Measurements from ENCODE around the gene COL8A1.

DNA sequence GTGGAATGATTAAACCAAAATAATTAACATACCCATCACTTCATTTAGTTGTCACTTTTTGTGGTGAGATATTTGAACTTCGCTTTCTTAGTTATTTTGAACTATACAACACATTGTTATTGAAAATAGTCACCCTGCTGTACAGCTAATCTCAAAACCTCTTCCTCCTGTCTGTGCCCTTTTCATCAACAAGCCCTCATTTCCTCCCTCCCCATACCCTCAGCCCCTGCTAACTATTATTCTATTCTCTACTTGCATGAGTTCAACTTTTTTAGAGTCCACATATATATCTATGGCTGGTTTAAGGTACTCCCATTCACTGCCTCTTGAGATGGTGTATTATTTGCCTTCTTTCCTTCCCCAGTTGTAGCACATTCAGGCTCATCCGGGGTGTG, 32.2 kb downstream of the COL8A1 start:
- TF ChIP-seq EGR1 (IDR thresholded peaks at IDR 0.05), result no peak
- TF ChIP-seq RAD21 (IDR thresholded peaks at IDR 0.05; ENCODE audit: low read depth), result no peak
- TF ChIP-seq, protein P1, sequence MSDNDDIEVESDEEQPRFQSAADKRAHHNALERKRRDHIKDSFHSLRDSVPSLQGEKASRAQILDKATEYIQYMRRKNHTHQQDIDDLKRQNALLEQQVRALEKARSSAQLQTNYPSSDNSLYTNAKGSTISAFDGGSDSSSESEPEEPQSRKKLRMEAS (IDR thresholded peaks at IDR 0.05), result no peak
- TF ChIP-seq TAF1 (IDR thresholded peaks at IDR 0.05; ENCODE audit: low read depth), result no peak
